ENCODE measurements around the gene MT1X.

The MT1X gene

DNA sequence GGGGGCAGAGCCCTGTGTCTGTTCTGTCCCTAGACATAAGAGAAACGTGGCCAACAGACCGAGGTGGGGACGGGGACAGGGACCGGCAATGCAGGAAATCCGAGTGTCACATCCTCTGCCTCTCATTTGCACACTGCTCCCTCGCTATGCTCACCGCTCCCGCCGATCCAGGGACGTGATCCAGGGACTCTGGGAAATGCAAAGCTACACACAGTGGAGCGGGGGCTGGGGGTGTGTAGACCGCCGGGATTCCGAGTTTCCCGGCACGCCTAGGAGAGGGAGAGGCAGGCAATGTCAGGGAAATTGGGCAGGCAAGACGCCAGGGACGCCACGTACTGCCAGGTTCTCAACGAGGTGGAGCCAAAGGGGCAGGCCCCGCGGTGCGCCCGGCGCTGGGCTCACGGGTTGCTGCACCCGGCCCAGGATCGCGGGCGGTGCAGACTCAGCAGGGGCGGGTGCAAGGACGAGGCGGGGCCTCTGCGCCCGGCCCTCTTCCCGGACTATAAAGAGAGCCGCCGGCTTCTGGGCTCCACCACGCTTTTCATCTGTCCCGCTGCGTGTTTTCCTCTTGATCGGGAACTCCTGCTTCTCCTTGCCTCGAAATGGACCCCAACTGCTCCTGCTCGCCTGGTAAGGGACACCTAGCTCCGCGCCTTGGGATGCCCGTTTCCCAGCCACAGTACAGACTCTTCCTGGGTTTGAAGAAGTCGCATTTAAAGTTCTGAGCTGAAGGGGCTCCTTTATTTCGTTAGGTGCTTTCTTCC, at the start of gene MT1X:
Gene MT1X, plus strand, starts transcription at position 532 of the 764 bp plus-strand sequence. Its CDS starts 71 bp downstream, at position 603.
- DNase-seq: peak; percentile 87

DNA sequence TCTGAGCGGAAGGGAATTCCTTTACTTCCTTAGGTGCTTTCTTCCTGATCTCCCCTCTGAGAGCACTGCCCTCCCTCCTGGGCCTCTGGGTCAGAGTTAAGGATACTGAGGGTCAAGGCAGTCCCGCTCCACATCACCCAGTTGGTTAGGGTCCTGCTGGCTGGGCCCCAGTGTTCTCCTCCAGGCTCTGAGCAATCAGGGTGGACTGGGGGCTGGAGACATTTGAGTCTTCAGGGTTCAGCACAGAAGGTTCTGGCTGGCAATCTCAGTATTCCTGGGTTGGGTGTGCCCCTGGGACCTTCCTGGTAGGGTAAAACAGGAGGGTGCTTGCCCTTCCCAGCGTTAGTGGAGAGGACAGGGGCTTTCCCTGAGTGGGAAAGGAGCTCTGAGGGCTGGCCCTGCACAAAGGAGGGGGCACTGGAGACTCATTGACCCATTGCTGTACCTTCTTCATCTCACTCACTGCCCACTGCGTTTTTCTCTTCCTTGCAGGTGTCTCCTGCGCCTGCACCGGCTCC, 49.4 kb upstream of the MT1X start:
- DNase-seq: no peak

DNA sequence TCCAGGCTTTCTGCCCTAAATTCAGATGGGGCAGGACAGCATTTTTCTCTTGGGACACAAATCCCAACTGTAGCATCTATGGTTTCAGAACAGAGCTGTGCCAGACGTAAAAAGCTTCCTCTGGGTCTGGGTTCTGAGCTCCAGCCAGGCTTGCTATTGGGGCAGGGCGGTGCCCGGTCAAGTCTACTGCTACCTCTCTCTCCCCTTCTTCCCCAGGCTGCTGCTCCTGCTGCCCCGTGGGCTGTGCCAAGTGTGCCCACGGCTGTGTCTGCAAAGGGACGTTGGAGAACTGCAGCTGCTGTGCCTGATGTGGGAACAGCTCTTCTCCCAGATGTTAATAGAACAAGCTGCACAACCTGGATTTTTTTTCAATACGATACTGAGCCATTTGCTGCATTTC, 48.7 kb upstream of the MT1X start:
- DNase-seq: no peak

DNA sequence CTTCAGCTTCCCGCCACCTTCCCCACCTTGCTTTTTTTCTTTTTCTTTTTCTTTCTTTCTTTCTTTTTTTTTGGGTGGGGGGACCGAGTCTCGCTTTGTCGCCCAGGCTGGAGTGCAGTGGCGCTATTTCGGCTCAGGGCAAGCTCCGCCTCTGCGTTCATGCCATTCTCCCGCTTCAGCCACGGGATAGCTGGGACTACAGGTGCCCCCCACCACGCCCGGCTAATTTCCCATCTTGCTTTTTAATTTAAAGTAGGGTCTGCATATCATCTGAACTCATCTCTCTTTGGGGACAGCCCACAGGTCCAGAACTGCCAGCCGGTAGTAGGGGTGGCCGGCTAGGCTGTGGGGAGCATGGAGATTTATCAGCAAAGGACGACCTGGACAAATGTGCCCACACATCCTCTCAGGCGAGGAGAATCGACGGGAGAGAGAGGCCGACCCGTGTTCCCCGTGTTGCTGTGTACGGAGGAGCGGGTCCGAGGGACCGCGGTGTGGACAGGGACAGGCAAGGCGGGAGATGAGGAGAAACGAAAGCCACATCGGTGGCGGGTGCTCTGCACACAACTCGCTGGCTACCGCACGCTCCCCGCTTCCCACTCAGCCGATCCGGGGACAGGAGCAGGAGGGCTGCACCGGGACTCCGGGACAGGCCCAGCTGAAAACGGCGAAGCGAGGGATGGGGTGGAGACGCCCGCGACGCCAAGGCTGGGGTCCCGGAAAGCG, 47.4 kb upstream of the MT1X start:
- DNase-seq: no peak

DNA sequence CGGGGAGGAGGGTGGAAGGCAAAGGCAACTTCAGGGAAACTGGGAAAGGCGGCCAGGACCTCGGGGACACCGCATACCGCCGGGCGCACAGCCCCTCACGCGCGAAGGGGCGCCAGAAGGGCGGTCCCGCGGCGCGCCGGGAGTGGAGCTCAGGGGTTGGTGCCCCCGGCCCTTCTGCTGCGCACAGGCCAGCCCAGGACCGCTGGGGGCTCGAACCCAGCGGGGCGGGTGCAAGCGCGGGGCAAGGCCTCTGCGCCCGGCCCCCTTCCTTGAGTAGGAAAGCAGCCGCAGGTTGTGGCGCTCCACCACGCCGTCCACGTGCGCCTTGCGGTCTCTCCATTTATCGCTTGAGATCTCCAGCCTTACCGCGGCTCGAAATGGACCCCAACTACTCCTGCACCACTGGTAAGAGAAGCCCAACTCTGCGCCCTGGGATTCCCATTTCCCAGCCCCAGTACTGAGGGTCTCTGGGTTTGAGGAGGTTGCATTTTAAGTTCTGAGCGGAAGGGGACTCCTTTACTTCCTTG, 46.8 kb upstream of the MT1X start:
- no peak for DNase-seq

DNA sequence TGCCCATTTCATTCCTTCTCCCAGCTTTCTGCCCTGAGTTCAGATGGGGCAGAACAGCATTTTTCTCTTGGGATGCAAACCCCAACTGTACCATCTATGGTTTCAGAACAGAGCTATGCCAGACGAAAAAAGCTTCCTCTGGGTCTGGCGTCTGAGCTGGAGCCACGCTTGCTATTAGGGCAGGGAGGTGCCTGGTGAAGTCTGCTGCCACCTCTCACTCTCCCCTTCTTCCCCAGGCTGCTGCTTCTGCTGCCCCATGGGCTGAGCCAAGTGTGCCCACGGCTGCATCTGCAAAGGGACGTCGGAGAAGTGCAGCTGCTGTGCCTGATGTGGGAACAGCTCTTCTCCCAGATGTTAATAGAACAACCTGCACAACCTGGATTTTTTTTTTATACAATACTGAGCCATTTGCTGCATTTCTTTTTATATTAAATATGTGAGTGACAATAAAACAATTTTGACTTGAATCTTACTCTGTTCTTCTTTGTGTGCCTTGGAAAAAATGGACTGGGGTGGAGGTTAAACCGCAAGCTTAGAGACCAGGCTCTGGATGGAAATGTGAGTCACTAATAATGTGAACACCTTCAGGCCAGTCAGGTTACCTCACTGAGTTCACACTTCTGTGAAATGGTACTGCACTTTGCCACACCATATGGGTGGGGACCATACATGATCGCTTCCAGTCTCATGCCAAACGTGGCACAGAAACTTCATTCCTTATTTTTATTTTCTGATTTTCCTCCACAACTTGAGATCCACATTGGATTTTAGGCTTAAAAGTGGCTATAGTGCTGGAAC, 45.5 kb upstream of the MT1X start:
- no peak for DNase-seq

DNA sequence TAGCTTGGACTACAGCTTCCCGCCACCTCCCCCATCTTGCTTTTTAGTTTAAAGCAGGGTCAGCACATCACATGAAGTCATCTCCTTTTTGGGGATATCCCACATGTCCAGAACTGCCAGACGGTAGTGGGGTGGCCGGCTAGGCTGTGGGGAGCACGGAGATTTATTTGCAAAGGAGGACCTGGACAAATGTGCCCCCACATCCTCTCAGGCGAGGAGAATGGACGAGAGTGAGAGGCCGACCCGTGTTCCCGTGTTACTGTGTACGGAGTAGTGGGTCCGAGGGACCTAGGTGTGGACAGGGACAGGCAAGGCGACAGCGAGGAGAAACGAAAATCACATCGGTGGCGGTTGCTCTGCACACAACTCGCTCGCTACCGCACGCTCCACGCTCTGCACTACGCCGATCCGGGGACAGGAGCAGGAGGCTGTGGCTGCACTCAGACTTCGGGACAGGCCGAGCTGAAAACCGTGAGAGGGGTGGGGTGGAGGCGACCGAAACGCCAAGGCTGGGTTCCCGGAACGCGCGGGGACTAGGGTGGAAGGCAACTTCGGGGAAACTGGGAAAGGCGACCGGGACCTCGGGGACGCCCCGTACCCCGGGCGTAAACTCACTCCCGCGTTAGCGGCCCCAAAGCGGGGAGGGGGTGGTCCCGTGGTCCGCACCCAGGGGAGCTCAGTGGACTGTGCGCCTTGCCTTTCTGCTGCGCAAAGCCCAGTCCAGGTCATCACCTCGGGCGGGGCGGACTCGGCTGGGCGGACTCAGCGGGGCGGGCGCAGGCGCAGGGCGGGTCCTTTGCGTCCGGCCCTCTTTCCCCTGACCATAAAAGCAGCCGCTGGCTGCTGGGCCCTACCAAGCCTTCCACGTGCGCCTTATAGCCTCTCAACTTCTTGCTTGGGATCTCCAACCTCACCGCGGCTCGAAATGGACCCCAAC, 44.2 kb upstream of the MT1X start, which contains the start of gene MT1A:
Gene MT1A, plus strand, starts transcription at position 853 of the 937 bp plus-strand sequence. Its CDS starts 73 bp downstream, at position 926.
- no peak for DNase-seq

DNA sequence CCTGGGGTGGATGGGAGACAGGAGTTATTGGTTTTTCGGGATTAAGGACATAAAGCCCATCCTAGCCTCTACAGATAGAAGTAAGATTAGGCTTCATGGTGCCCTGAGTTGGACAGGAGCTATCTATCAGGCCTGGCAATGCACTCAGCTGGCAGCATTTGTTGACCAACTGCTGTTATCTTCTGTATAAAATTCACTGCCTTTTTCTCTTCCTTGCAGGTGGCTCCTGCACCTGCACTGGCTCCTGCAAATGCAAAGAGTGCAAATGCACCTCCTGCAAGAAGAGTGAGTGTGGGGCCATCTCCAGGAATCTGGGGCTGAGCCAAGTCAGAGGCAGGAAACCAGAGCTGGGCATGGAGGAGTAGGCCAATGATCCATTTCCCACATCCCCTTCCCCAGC, 43.2 kb upstream of the MT1X start:
- no peak for DNase-seq

DNA sequence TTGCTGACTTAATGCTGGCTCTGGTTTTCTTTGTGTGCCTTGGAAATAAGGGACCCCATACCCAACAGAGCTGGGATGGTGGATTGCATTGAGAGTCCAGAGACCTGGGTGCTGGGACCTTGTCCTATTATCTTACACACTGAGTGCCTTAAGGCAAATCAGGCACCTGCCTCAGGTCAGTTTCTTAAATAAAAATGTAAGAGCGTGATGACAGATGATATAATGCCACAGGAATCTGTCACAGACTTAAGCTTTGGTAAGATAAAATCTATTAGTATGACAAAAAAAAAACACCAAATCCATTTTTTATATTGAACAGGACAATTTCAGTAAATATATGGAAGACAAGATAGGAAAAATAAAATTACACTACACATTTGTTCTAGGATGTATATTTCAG, 42.2 kb upstream of the MT1X start:
- no peak for DNase-seq

DNA sequence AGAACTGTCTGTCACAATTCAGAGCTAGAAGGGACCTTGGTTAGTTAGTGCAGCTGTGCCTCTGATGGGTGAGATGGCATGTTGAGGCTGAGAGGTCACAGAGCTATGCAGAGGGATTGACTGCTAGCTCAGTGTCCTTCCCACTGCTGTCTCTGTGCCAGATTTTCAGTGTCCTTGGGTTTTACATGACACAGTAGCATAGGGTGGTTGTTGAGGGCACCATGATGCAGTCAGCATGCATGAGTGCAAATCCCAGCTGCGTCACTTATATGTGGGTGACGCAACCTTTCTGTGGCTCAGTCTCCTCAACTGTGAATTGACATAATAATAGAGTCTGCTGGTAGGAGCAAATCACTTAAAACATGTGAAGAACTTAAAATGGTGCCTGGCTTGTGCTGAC, 41.1 kb upstream of the MT1X start:
- DNase-seq: no peak

DNA sequence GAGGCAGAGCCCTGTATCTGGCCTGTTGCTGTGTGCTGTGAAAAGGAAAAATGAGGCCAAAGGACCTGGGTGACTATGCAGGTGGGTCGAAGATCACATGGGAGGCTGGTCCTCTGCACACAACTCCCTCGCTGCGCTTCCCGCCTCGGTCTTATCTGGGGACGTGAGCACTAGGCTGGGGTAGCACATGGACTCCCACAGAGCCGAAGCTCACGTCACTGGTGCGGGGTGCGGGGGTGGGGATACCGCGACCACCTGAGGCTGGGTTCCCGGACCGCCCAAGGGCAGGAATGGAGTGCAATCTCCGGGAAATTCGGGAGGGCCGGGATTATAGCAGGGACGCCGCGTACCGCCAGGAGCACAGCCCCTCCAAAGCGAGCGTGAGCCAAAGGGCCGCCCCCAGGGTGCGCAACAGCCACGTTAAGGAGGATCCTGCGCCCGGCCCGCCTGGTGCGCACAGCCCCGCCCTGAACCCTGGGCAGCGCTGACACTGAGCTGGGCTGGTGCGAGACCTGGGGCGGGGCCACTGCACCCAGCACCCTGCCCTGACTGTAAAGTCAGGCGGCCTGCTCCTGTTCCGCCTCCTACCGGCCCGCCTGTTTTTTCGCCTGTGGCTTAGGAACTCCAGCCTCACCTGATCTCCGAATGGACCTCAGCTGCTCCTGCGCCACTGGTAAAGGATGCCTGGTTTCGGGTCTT, 39.0 kb upstream of the MT1X start:
- DNase-seq: peak; percentile 51

DNA sequence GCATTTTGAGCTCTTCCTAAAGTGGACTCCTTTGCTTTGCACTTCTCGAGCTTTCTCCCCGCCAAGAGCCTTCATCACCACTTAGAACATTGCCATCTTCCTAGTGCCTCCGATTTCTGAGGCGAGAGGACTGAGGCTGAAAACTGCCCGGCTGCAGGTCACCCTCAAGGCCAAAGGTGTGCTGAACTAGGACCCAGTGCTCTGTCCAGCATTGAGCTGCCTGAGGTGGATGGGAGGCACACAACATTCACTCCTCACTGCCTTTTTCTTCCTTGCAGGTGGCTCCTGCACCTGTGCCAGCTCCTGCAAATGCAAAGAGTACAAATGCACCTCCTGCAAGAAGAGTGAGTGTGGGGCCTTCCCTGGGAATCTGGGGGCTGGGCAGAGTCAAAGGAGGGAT, 38.4 kb upstream of the MT1X start:
- DNase-seq: no peak

DNA sequence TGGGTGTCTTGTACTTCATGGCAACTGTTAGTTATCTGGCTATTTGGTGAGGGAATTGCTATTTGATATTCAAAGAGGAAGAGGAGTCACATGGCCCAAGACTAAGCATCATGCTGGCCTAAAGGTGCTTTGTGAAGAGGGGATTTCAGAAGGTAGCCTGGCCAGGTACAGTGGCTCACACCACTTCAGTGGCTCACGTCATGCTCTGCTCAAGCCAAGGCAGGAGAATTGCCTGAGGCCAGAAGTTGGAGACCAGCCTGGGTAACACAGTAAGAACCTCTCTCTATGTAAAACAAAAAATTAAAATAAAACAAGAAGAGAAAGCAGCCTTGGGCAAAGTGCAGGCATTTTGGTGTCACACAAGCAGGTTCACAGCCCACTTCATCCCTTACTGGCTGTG, 37.0 kb upstream of the MT1X start:
- no peak for DNase-seq

DNA sequence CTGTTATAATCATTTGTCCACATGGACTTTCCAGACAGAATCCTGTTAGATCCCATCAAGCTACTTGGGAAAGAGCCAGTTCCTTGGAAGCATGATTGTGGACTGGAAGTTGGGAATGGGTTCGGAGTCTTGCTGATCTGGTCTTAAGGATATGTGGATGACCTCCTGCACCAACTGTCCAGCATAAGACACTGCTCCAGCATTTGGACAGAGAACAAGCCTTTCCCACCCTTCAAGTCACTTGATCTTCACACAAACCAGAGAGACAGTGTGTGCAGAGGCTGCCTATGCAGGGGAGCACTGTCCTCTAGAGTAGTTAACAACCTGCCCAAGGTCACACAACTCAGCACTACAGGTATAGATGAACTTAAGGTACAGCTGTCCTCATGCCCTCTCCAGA, 36.4 kb upstream of the MT1X start:
- no peak for DNase-seq

DNA sequence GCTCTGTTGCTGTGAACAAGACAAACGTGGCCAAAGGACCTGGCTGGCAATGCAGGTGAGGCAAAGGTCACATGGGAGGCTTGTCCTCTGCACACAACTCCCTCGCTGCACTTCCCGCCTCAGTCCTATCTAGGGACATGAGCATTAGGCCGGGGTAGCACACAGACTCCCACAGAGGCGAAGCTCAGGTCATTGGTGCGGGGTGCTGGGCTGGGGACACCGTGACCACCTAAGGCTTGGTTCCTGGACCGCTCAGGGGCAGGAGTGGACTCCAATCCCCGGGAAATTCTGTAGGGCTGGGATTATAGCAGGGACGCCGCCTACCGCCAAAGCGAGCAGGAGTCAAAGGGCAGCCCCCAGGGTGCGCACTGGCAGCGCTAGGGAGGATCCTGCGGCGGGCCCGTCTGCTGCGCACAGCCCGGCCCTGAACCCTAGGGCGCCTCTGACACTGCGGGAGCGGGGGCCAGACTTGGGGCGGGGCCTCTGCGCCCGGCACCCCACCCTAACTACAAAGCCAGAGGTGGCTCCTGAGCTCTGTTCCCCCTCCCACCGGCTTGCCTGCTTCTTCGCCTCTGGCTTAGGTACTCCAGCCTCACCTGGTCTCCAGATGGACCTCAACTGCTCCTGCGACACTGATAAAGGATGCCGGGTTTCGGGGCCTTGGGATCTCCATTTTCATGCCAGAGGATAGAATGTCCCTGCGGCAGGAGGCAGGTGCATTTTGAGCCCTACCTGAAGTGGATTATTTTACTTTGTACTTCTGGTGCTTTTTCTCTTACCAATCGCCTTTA, 34.4 kb upstream of the MT1X start:
- no peak for DNase-seq

DNA sequence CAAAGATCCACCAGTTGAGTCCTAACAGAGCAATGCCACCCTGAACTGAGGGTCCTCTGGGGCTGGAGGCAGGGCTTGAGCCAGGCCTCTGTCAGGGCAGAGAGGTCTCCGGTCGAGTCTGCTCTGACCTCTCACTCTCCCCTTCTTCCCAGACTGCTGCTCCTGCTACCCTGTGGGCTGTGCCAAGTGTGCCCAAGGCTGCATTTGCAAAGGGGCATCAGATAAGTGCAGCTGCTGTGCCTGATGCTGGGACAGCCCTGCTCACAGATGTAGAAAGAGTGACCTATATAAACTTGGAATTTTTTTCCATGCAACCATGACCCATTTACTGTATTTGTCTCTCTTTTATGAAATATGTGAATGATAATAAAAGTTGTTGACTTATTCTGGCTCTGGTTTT, 33.0 kb upstream of the MT1X start:
- DNase-seq: no peak

DNA sequence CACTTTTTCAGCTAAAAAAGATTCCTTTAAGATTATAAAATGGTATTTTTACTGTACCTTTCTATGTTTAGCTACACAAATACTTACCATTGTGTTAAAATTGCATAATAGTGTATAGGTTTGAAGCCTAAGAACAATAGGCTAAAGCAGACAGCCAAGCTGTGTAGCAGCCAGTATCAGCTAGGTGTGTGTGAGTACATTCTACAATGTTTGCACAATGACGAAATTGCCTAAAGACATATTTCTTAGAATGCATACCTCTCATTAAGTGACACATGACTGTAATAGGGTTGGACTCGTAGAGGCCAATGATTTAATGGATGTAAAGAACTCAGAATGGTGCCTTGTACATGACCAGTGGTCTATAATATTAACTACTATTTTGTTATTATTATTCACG, 32.5 kb upstream of the MT1X start:
- peak; percentile 75 for DNase-seq

DNA sequence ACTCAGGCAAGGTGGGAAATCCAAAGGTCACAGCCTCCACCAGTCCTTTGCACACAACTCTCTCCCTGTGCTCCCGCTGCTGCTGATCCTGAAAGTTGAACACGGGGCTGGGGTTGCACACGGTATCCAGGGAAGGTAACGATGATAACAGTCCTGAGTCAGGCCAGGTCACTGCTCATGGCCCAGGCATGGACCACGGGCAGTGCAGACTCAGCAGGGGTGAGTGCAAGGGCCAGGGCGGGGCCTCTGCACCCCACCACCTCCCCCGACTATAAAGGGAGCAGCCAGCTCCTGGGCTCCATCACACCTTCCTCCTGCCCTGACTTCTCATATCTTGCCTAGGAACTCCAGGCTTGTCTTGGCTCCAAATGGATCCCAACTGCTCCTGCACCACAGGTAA, 30.7 kb upstream of the MT1X start, which contains the start of gene MT1B:
Gene MT1B, plus strand, starts transcription at position 301 of the 400 bp plus-strand sequence. Its CDS starts 68 bp downstream, at position 369.
- DNase-seq: no peak

DNA sequence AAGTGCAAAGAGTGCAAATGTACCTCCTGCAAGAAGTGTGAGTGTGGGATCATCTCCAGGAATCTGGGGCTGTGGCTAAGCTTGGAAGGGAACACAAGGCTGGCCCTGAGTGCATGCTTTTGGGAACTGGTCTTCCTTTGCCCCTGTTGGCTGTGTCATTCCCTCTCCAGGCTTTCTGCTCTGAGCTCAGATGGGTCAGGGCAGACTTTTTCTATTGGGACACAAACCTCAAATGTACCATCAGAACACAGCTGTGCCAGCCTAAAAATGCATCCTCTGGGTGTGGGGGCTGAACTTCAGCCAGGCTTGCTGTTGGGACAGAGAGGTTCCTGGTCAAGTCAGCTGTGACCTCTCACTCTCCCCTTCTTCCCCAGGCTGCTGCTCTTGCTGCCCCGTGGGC, 29.7 kb upstream of the MT1X start:
- DNase-seq: no peak

DNA sequence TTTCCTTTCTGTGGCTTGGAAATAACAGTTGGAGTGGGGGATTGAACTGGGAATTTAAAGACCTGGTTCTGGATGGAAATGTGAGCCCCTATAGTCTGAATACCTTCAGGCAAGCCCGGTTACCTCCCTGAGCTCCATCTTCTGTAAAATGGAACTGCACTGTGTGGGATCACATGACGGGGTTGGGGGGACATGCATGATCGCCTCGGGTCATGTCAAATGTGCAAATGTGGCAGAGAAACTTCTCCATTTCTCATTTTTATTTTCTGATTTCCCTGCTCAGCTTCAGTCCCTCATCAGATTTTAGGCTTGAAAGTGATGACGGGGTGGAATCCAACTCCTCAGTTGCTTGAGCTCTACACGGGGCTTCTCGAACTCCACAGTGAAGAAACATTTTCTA, 29.1 kb upstream of the MT1X start:
- DNase-seq: no peak

Measured in NCI-H69 (cell line).